Stimulated activated memory B cell treated with anti-CD40 and anti-IgM and Interleukin-4, amounts not matched to agents 10 μg/mL and 1 μg/mL and 100 μg/mL, for 72 hours (primary cell): ENCODE data around the gene HERPUD1.

ENCODE experiments used
- ATAC-seq: fragments of 150-1000 bp; cut with Tn5 transposase; 2 replicates; pipeline ENCODE4 v1.10.0; 2021
- H3K27ac Mint-ChIP-seq: one replicate; pipeline ENCODE4 v1.8.0; 2022; ENCODE audit warnings: mild to moderate bottlenecking, mixed read lengths
- H3K27me3 Mint-ChIP-seq: one replicate; pipeline ENCODE4 v1.8.0; 2022; ENCODE audit warnings: mixed read lengths
- H3K36me3 Mint-ChIP-seq: one replicate; pipeline ENCODE4 v1.8.0; 2022; ENCODE audit warnings: mixed read lengths
- H3K4me1 Mint-ChIP-seq: one replicate; pipeline ENCODE4 v1.8.0; 2022; ENCODE audit warnings: mixed read lengths
- H3K4me3 Mint-ChIP-seq: one replicate; pipeline ENCODE4 v1.8.0; 2022; ENCODE audit warnings: mild to moderate bottlenecking, moderate library complexity, mixed read lengths
- H3K9me3 Mint-ChIP-seq: one replicate; pipeline ENCODE4 v1.8.0; 2022; ENCODE audit warnings: mixed read lengths

The HERPUD1 gene

DNA sequence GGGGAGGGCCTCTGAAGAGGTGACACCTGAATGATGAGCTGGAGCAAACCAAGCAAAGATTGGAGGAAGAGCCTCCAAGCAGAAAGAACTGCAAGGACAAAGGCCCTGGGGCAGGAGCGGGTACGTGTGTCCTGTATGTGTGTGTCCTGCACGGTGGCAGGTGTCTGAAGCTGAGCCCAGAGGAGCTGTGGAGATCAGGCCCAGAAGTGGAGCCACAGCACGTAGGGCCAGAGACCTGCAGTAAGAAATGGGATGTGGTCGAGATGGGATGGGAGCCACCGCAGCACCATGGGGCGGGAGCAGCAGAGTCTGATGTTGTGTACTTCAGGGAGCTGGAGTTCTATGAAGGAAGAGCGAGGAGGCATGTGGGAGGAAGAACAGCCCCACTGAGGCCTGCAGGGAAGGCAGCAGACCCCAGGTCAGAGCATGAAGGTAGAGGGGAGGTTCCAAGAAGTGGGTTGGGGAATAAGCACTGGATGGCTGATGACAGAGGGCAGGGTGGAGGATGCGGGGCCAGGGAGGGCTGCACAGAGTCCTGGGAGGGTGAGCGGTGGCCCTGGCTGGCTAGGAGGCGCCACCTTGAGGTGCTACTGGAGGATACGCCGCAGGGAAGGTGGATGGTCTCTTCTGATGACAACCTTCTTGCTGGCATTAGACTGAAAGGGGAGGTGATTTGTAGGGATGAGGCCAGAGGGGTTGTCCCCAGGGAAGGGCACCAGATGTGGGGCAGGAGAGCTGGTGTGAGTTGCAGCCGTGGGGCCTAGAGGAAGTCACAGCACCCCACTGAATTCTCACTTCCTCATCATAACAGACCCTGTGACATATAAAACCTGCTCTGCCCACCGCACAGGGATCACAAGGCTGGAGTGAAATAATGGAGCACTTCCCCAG is 19.2 kb downstream of the HERPUD1 start:
- H3K36me3 Mint-ChIP-seq = no peaks in the 10 kb centered on the region
- H3K27ac Mint-ChIP-seq = peak overlapping the region; percentile 79
- peak overlapping the region; percentile 60 for H3K4me3 Mint-ChIP-seq
- peaks cover 57% of the 10 kb centered on the region for H3K4me1 Mint-ChIP-seq
- H3K9me3 Mint-ChIP-seq = no peaks in the 10 kb centered on the region
- no peaks in the 10 kb centered on the region for H3K27me3 Mint-ChIP-seq
- peak; percentile 95 for ATAC-seq

DNA sequence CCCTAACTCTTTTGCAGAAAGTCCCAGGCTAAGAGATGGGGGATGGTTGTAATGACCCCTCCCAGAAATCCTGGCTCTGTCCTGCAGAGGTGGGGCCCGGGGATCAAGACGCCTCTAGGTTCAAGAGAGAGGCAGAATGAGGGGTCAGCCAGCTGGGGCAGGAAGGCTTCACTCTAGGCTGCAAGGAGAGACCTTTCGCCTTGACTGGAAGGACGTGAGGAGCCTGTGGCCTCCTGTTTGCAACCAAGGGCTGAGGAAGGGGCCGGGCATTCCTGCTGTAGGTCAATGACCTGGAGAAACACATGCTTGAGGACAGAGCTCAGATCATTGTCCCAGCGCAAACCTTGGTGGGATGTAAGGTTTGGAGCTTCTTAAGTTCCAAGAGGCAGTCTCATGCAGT is 21.1 kb downstream of the HERPUD1 start:
- no peaks in the 10 kb centered on the region for H3K36me3 Mint-ChIP-seq
- ATAC-seq = no peak
- no peaks in the 10 kb centered on the region for H3K9me3 Mint-ChIP-seq
- H3K4me1 Mint-ChIP-seq = peaks cover 53% of the 10 kb centered on the region
- H3K27ac Mint-ChIP-seq = peak overlapping the region; percentile 79
- H3K27me3 Mint-ChIP-seq = no peaks in the 10 kb centered on the region
- H3K4me3 Mint-ChIP-seq = no peak overlapping the region

DNA sequence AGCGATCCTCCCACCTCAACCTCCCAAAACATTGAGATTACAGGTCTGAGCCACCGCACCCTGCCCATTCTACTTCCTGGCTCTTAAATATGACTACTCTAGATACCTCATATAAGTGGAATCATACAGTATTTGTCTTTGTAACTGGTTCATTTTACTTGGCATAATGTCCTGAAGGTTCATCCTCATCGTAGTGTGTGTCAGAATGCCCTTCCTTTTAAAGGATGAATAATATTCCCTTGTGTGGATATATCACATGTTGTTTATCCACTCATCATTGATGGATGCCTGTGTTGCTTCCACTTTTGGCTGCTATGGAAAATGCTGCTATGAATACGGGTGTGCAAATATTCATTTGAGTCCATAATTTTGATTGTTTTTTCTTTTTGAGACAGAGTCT is 24.1 kb downstream of the HERPUD1 start:
- ATAC-seq = no peak
- Mint-ChIP-seq H3K4me1 (peaks cover 36% of the 10 kb centered on the region), H3K9me3 (no peaks in the 10 kb centered on the region), H3K4me3 (no peak overlapping the region), H3K27me3 (no peaks in the 10 kb centered on the region), H3K27ac (no peak overlapping the region), H3K36me3 (no peaks in the 10 kb centered on the region)

DNA sequence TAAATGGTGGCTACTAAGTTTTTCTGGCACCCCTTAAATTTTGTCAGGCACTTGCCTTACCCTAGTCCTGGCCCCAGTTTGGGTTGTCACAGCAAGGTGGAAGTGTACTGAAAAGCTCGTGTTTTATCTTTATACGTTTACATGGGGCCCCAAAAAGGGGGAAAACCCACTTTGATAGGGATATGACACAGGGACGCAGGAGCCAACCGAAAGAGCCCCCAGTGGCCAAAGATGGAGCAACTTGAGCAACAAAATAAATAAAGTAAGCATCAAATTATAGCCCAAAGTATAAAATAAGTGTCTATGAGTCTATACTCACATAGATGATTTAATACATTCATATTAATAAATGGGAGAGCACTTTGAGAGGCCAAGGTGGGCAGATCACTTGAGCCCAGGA is 24.8 kb downstream of the HERPUD1 start:
- no peak for ATAC-seq
- no peaks in the 10 kb centered on the region for H3K9me3 Mint-ChIP-seq
- H3K4me1 Mint-ChIP-seq = peaks cover 29% of the 10 kb centered on the region
- H3K27me3 Mint-ChIP-seq = no peaks in the 10 kb centered on the region
- no peak overlapping the region for H3K4me3 Mint-ChIP-seq
- H3K27ac Mint-ChIP-seq = no peak overlapping the region
- H3K36me3 Mint-ChIP-seq = no peaks in the 10 kb centered on the region

DNA sequence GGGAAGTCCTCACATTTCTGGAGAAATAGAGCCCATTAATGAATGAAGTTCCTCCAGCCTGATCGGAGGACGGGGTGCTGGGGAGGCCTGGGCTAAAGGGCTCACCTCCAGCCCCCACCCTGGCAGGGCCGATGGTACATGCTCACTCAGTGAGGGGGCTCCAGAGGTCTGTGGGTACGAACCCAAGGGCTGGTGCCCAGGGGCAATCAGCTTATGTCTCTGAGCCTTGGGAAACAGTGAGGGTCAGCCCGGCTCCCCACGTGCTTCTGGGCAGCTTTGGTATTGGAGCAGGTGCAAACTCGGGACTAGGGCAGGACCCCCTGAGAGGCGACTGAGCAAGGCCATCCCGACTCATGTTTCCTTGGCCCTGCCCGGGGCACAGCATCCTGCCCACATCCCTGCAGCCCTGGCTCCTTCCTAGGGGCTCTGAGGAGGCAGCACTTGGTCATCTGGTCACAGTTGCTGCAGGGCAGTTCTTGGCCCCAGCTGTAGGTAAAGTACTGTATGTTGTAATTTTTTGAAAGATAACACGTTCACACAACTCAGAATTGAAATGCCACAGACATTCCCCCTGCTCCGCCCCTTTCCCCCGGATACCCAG is 28.8 kb downstream of the HERPUD1 start:
- Mint-ChIP-seq H3K36me3 (no peaks in the 10 kb centered on the region), H3K9me3 (no peaks in the 10 kb centered on the region), H3K4me3 (no peak overlapping the region)

DNA sequence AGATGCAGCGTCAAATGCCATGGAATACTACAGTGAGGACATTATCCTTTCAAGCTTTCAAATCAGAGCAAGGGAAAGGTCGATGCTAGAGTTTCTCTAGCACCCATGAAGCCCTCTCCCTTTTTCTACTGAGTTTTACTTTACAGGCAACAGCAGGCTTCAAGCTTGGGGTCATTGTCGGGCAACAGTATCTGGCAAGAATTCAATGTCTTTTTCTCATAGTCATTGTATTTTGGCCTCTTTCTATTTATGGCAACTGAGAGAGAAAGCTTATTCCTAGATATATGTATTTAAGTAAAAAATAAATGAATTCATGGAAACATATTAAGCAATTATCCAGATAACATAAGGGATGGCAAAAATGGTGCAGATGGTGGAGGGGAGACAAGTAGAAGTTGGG is 29.4 kb downstream of the HERPUD1 start:
- Mint-ChIP-seq H3K36me3 (no peaks in the 10 kb centered on the region), H3K4me3 (no peak overlapping the region), H3K4me1 (peaks cover 36% of the 10 kb centered on the region), H3K9me3 (no peaks in the 10 kb centered on the region), H3K27me3 (no peaks in the 10 kb centered on the region), H3K27ac (no peak overlapping the region)
- ATAC-seq = no peak

More for the DNA sequence above, 28.8 kb downstream of the HERPUD1 start:
- ATAC-seq = no peak
- Mint-ChIP-seq H3K4me1 (peaks cover 34% of the 10 kb centered on the region), H3K27me3 (no peaks in the 10 kb centered on the region), H3K27ac (no peak overlapping the region)

DNA sequence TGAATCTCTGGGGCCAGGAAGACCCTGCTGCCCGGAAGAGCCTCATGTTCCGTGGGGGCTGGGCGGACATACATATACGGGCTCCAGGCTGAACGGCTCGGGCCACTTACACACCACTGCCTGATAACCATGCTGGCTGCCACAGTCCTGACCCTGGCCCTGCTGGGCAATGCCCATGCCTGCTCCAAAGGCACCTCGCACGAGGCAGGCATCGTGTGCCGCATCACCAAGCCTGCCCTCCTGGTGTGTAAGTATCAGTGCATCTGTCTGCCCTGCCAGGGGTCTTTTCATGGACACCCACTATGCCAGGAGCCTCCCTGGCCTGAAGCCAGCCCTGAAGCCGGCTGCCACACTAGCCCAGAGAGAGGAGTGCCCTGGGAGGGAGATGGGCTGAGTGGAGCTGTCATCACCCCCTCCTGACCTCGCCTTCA is 29.9 kb downstream of the HERPUD1 start, which contains the start of gene CETP:
Gene CETP (plus strand): TSS at position 100 of the 431 bp plus-strand sequence. CDS start 30 bp downstream, at position 130.
- Mint-ChIP-seq H3K36me3 (no peaks in the 10 kb centered on the region), H3K4me3 (no peak within 1 kb of the TSS), H3K27ac (peak within 1 kb of the TSS; percentile 38), H3K4me1 (peaks cover 33% of the 10 kb centered on the region), H3K9me3 (no peaks in the 10 kb centered on the region), H3K27me3 (no peaks in the 10 kb centered on the region)
- no peak for ATAC-seq

DNA sequence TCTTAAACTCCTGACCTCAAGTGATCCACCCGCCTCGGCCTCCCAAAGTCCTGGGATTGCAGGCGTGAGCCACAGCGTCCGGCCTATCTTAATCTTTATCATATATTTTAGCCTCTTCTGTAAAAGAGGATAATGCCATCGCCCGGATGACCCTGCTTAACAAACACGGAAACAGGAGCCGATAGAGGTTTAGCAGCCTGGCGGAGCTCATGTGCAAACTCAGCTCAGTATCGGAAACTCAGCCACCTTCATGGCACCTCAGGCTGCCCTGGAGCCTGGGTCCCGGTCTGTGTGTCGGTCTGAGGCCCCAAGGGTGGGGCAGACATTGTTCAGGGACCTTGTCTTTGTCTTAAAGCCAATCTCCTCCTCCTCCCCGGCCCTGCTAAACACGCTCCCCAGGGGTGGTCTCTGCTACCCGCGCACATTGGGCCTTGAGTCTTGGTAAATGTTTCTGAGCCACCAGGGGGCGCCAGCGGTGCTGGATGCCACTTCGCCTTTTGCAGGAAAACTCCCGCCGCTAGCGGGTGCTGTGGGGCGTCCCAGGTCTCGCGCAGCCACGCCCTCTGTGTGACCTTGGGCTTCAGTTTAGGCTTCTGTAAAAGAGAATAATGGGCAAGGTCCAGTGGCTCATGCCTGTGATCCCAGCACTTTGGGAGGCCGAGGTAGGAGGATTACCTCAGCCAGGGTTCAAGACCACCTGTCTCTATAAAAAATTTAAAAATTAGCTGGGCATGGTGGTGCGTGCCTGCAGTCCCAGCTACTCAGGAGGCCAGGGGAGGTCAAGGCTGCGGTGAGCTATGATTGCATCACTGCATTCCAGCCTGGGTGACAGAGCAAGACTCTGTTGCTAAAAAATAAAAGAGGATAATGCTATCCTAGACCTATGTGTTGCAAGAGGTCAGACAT is 32.6 kb downstream of the HERPUD1 start:
- peaks cover 54% of the 10 kb centered on the region for H3K4me1 Mint-ChIP-seq
- no peak overlapping the region for H3K4me3 Mint-ChIP-seq
- ATAC-seq = peak; percentile 86
- no peaks in the 10 kb centered on the region for H3K27me3 Mint-ChIP-seq
- H3K9me3 Mint-ChIP-seq = no peaks in the 10 kb centered on the region
- no peaks in the 10 kb centered on the region for H3K36me3 Mint-ChIP-seq
- peak overlapping the region; percentile 88 for H3K27ac Mint-ChIP-seq

DNA sequence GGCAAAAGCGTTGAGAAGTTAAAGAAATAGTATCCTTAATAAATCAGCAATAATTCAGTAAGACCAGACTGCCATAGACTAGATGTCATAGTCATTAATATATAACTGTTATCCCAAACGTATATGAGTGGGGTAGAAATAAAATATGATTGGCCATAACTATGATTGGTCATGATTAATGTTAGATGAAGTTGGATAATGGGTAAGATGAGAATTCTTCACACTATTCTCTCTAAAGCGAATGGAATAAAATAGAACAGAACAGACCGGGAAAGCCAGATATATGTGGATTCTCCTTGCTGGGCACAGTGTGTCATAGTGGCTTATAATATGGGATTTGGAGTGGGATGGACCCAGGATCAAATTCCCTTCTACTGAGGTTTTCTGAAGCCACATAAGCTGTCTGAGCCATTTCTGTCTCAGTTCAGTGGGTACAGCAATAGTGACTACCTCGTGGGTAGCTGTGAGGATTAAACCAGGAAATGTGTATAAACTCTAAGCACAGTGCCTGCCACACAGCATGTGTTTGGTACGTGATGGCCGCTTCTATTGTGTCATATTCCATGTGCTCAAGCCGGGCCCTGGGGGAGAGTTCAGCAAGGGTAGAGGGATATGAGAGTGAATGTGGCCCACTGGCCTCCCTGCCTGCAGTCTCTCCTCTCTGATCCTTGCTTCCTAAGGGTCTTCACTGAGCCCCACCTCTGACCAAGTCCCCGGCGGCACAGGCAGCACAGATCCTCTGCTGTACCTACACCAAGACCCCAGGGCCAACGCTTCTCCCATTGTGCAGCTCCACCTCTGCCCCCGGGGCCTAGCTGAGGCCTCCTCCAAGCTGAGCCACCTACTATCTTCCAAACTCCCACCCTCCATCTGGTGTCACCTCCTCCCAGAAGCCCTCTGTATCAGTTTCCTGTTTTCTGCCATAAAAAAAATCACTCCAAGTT is 33.5 kb downstream of the HERPUD1 start:
- no peaks in the 10 kb centered on the region for H3K36me3 Mint-ChIP-seq
- H3K4me1 Mint-ChIP-seq = peaks cover 58% of the 10 kb centered on the region
- no peaks in the 10 kb centered on the region for H3K9me3 Mint-ChIP-seq
- no peaks in the 10 kb centered on the region for H3K27me3 Mint-ChIP-seq
- peak overlapping the region; percentile 88 for H3K27ac Mint-ChIP-seq
- no peak for ATAC-seq
- no peak overlapping the region for H3K4me3 Mint-ChIP-seq

DNA sequence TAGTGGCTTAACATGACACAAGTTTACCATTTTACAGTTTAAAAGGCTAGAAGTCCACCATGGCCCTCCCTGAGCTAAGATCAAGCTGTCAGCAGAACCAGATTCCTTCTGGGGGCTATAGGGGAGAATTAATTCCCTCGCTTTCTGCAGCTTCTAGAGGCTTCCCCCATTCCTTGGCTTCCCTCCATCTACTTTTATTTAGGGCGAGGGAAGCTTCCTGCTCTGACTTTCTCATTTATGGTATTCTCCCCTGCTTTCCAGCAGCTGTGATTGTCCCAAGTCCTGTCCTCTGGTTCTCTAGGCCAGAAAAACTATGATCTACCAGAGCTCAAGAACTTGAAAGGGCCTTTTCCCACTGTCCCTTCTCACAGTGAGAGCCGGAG is 34.1 kb downstream of the HERPUD1 start:
- no peak overlapping the region for H3K4me3 Mint-ChIP-seq
- no peak for ATAC-seq
- H3K4me1 Mint-ChIP-seq = peaks cover 65% of the 10 kb centered on the region
- no peaks in the 10 kb centered on the region for H3K36me3 Mint-ChIP-seq
- no peaks in the 10 kb centered on the region for H3K27me3 Mint-ChIP-seq
- no peaks in the 10 kb centered on the region for H3K9me3 Mint-ChIP-seq
- H3K27ac Mint-ChIP-seq = peak overlapping the region; percentile 88

DNA sequence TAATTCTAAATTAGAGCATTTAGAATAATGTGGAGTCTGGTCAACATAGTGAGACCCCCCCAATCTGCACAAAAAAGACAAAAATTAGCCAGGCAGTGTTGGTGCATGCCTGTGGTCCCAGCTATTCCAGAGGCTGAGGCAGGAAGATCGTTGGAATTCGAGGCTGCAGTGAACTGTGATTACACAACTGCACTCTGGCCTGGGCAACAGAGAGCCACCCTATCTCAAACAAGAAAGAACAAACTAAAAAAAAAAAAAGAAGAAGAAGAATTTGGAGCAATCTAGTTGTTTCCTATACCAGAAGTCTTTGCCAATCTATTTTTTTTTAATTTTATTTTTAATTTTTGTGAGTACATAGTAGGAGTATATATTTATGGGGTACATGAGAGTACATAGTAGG is 35.8 kb downstream of the HERPUD1 start:
- H3K27me3 Mint-ChIP-seq = no peaks in the 10 kb centered on the region
- ATAC-seq = no peak
- no peaks in the 10 kb centered on the region for H3K9me3 Mint-ChIP-seq
- H3K36me3 Mint-ChIP-seq = no peaks in the 10 kb centered on the region
- no peak overlapping the region for H3K4me3 Mint-ChIP-seq
- H3K27ac Mint-ChIP-seq = peak overlapping the region; percentile 88
- peaks cover 81% of the 10 kb centered on the region for H3K4me1 Mint-ChIP-seq

DNA sequence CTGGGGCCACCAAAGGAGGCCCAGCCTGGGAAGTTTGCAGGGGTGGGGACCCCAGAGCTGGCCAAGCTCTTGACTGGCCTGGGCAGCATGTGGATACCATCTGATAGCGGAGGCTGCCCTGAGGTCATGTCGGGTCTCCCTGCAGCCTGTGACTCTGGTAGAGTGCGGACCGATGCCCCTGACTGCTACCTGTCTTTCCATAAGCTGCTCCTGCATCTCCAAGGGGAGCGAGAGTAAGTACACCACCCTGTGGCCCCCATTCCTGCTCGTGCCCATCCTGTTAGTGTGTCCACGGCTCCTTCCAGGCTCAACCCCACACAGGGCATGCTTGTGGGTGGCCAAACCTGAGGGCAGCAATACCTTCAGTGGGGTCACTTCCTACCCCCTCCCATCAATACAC is 37.8 kb downstream of the HERPUD1 start:
- no peaks in the 10 kb centered on the region for H3K27me3 Mint-ChIP-seq
- no peak for ATAC-seq
- peaks cover 95% of the 10 kb centered on the region for H3K4me1 Mint-ChIP-seq
- H3K9me3 Mint-ChIP-seq = no peaks in the 10 kb centered on the region
- no peaks in the 10 kb centered on the region for H3K36me3 Mint-ChIP-seq
- no peak overlapping the region for H3K4me3 Mint-ChIP-seq
- H3K27ac Mint-ChIP-seq = peak overlapping the region; percentile 92

DNA sequence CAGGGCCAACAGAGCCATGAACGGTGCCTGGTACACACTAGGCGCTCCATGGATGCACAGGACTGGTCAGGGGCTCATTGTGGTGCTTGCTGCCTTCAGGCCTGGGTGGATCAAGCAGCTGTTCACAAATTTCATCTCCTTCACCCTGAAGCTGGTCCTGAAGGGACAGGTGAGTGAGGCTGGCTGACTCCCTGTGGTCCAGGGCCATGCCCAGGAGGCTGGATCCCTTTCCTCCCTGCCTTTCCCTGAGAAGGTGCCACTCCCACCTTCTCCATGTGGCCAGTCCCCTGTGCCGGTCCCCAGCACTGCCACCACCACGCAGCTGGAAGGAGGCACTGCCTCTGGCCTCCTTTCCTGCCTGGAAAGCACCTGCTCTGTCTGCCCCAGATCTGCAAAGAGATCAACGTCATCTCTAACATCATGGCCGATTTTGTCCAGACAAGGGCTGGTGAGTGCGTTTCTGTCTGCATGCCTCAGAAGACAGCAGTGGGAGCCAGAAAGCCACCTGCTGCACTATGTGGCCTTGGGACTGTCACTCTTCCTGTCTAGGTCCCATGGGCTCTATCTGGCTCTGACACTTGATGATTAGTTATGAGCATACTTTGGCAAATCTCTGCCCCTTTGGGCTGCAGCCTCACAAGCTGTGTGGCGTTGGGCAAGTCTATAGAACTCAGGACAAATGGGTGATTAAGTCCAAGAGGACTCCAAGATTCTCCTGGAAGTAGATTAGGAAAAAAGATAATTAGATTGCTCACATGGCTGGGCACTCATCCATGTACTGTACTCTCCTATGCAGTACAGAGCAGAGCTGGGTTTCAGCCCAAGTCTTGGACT is 39.2 kb downstream of the HERPUD1 start:
- Mint-ChIP-seq H3K9me3 (no peaks in the 10 kb centered on the region), H3K4me3 (peak overlapping the region; percentile 66), H3K27ac (peak overlapping the region; percentile 92), H3K27me3 (no peaks in the 10 kb centered on the region), H3K36me3 (no peaks in the 10 kb centered on the region), H3K4me1 (peaks cover 95% of the 10 kb centered on the region)
- peak; percentile 97 for ATAC-seq

DNA sequence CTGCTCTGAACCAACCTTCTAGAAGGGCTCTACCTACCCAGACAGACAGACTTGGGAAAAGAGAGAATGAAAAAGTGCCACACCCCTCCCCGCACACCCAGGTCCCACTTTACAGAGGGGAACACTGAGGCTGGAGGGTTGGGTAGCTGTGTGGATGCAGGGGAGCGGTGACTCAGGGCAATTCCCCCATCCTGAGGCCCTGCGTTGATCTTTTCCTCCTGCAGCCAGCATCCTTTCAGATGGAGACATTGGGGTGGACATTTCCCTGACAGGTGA is 39.8 kb downstream of the HERPUD1 start:
- peaks cover 4% of the 10 kb centered on the region for H3K36me3 Mint-ChIP-seq

More for the DNA sequence above, 39.8 kb downstream of the HERPUD1 start:
- Mint-ChIP-seq H3K27ac (peak overlapping the region; percentile 92), H3K4me3 (no peak overlapping the region), H3K27me3 (no peaks in the 10 kb centered on the region), H3K9me3 (no peaks in the 10 kb centered on the region), H3K4me1 (peaks cover 97% of the 10 kb centered on the region)
- ATAC-seq = no peak
